ENCODE results near the gene TMEM207. TPM values are rescaled to one million over a fixed set of nuclear protein-coding genes. Genes with fewer than 3 reads are reported as not detected.

The TMEM207 gene
- polyA plus RNA-seq, 4 donors, result 1.6 TPM; not detected in 3

DNA sequence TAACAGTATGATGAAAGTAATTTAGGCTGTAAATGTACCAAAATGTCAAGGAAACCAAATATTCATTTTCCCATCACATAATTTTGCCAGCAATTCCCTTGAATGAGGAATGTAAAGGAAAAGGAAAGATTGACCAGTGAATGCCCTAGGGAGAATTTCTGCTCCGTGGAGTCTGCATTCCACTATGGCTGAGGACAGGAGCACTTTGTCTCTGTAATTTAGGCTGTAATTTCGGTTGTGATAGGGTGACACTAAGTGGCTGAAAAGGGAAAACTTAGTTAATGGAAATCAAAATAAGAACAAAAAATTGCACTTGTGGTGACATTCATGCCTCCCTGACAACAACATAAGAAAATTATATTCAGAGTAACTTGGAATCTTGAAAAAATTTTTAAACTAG is 8.3 kb upstream of the TMEM207 start:
- Histone ChIP-seq H3K4me1 (ENCODE audit: control insufficient read depth in 3 of 3, insufficient read depth in 2 of 3, low read depth in 1 of 3, low read length in 2 of 3) (peaks cover 0 to 5% (median 0%) of the 10 kb centered on the region in 3 donors), H3K27me3 (ENCODE audit: control insufficient read depth in 3 of 3, insufficient read depth in 3 of 3, low read length in 3 of 3) (no peaks in the 10 kb centered on the region), H3K4me3 (ENCODE audit: low read depth in 1 of 3, low read length in 3 of 3) (no peak overlapping the region), H3K36me3 (ENCODE audit: control insufficient read depth in 3 of 3, insufficient read depth in 2 of 3, low read depth in 1 of 3, low read length in 3 of 3) (no peaks in the 10 kb centered on the region), H3K9me3 (ENCODE audit: control insufficient read depth in 2 of 2, insufficient read depth in 1 of 2, low read depth in 1 of 2, low read length in 1 of 2) (no peaks in the 10 kb centered on the region), H3K27ac (ENCODE audit: low read depth in 1 of 3, low read length in 2 of 3) (no peak overlapping the region)
- 7 to 34% (median 28%) methylated on average over 2 of the region's 2 CpGs for WGBS, 3 donors
- DNase-seq (no peak), FAIRE-seq (no peak)

DNA sequence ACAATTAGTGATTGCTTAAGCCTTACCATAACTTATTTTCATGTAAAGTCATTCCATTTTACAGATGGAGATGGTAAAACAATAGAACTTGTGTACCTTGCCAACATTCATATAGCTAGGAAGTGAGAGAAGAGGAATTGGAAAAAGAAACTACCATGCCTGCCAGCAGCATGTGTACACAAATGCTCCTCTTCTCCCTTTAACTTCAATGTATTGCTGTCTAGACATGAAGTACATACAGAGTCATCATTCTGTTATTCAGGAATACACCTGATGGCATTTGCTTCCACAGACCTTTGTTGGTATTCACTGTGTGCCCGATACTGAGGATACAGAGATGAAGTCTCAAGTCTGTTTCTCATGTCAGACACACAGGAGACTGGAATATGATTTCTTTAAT is 7.1 kb upstream of the TMEM207 start:
- H3K27me3 ChIP-seq (ENCODE audit: control insufficient read depth in 3 of 3, insufficient read depth in 3 of 3, low read length in 3 of 3), result no peaks in the 10 kb centered on the region
- H3K27ac ChIP-seq (ENCODE audit: low read depth in 1 of 3, low read length in 2 of 3), result no peak overlapping the region
- peak in 1 of 2 donors; percentile 9 for DNase-seq
- no peaks in the 10 kb centered on the region for H3K36me3 ChIP-seq (ENCODE audit: control insufficient read depth in 3 of 3, insufficient read depth in 2 of 3, low read depth in 1 of 3, low read length in 3 of 3)
- FAIRE-seq, result no peak
- H3K4me3 ChIP-seq (ENCODE audit: low read depth in 1 of 3, low read length in 3 of 3), result no peak overlapping the region
- H3K4me1 ChIP-seq (ENCODE audit: control insufficient read depth in 3 of 3, insufficient read depth in 2 of 3, low read depth in 1 of 3, low read length in 2 of 3), result peaks cover 0 to 5% (median 0%) of the 10 kb centered on the region in 3 donors
- 84 to 97% (median 91%) methylated on average over 1 of the region's 1 CpG for WGBS, 3 donors
- H3K9me3 ChIP-seq (ENCODE audit: control insufficient read depth in 2 of 2, insufficient read depth in 1 of 2, low read depth in 1 of 2, low read length in 1 of 2), result no peaks in the 10 kb centered on the region

DNA sequence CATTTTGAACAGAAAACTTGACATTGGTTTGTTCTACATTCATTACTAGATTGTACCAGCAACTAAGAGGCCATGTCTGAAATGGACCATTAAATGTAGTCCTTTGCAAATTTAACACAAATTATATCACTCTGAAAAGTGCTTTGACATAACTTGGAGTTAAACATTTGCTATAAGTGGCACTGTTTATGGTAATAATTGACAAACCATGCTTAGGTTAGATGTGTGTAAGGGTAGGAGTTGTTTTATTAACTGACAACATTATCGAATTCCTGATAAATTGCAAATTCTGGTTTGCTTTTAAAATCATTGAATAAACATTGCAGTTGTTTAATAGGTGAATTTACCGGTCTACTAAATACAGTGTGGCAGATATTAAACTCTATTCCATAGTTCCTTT is 6.1 kb upstream of the TMEM207 start:
- WGBS, 3 donors, result 34 to 69% (median 44%) methylated on average over 2 of the region's 2 CpGs

DNA sequence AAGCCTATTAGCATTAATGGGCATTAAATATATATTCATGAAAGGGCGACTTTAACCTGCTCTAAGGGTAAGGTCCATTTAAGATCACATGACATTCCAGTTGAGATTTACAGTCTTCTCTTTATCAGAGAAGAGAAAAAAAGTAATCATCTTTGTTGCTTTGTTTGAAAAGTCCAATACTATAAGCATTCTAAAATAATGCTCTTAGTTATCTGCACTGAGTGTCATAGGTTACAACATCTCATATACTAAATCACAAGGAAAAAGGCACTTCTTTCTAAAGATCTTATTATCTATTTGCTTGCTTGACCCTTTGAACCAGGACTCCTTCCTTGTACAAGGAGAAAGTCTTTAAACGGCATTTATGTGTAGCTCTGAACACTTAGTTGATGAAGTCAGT is 1.4 kb downstream of the TMEM207 start:
- WGBS, 3 donors, result 17 to 51% (median 40%) methylated on average over 2 of the region's 2 CpGs
- peak overlapping the region in 1 of 3 donors; percentile 34 for H3K27ac ChIP-seq (ENCODE audit: low read depth in 1 of 3, low read length in 2 of 3)
- H3K4me3 ChIP-seq (ENCODE audit: low read depth in 1 of 3, low read length in 3 of 3), result no peak overlapping the region
- H3K27me3 ChIP-seq (ENCODE audit: control insufficient read depth in 3 of 3, insufficient read depth in 3 of 3, low read length in 3 of 3), result no peaks in the 10 kb centered on the region
- FAIRE-seq, result no peak
- DNase-seq, result peak; percentile 3 to 71
- H3K9me3 ChIP-seq (ENCODE audit: control insufficient read depth in 2 of 2, insufficient read depth in 1 of 2, low read depth in 1 of 2, low read length in 1 of 2), result no peaks in the 10 kb centered on the region
- H3K36me3 ChIP-seq (ENCODE audit: control insufficient read depth in 3 of 3, insufficient read depth in 2 of 3, low read depth in 1 of 3, low read length in 3 of 3), result no peaks in the 10 kb centered on the region
- peaks cover 0 to 30% (median 0%) of the 10 kb centered on the region in 3 donors for H3K4me1 ChIP-seq (ENCODE audit: control insufficient read depth in 3 of 3, insufficient read depth in 2 of 3, low read depth in 1 of 3, low read length in 2 of 3)

More for the DNA sequence above, 6.1 kb upstream of the TMEM207 start:
- no peaks in the 10 kb centered on the region for H3K36me3 ChIP-seq (ENCODE audit: control insufficient read depth in 3 of 3, insufficient read depth in 2 of 3, low read depth in 1 of 3, low read length in 3 of 3)
- peaks cover 0 to 5% (median 0%) of the 10 kb centered on the region in 3 donors for H3K4me1 ChIP-seq (ENCODE audit: control insufficient read depth in 3 of 3, insufficient read depth in 2 of 3, low read depth in 1 of 3, low read length in 2 of 3)
- DNase-seq, result peak in 1 of 2 donors; percentile 40
- H3K27ac ChIP-seq (ENCODE audit: low read depth in 1 of 3, low read length in 2 of 3), result peak overlapping the region in 1 of 3 donors; percentile 43
- H3K4me3 ChIP-seq (ENCODE audit: low read depth in 1 of 3, low read length in 3 of 3), result no peak overlapping the region
- no peak for FAIRE-seq
- no peaks in the 10 kb centered on the region for H3K9me3 ChIP-seq (ENCODE audit: control insufficient read depth in 2 of 2, insufficient read depth in 1 of 2, low read depth in 1 of 2, low read length in 1 of 2)
- H3K27me3 ChIP-seq (ENCODE audit: control insufficient read depth in 3 of 3, insufficient read depth in 3 of 3, low read length in 3 of 3), result no peaks in the 10 kb centered on the region

DNA sequence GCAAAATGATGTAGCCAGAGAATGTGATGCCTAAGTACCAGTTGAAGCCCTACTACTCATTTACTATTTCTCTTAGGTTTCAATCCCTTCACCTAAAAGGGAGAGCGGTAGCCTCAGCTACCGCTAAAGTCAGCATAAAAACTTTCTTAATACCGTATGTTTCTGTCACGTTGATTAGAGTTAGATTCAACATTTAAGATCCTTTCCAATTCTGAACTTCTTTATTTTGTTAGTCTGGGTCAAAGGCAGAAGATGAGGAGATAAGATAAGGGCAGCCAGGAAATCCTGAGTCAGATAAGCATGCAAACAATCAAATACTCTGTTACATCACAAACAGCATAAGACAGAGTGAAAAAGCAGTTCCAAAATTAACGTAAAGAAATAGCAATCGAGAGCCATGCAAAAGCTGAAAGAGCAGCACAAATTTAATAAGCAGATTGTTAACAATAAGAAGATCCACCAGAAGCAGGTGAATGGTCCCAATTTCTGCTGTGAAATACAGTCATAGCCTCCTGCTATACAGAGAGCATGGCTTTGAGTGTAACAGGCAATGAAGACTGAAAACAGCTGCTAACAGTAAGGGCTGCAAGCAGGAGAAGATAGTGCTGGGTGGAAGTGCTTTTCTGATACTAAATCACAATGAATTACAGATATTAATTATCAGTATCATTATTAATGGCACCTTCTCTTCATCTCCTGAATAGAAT is 3.0 kb downstream of the TMEM207 start:
- Histone ChIP-seq H3K4me3 (ENCODE audit: low read depth in 1 of 3, low read length in 3 of 3) (no peak overlapping the region), H3K27me3 (ENCODE audit: control insufficient read depth in 3 of 3, insufficient read depth in 3 of 3, low read length in 3 of 3) (no peaks in the 10 kb centered on the region), H3K27ac (ENCODE audit: low read depth in 1 of 3, low read length in 2 of 3) (no peak overlapping the region), H3K9me3 (ENCODE audit: control insufficient read depth in 2 of 2, insufficient read depth in 1 of 2, low read depth in 1 of 2, low read length in 1 of 2) (no peaks in the 10 kb centered on the region), H3K4me1 (ENCODE audit: control insufficient read depth in 3 of 3, insufficient read depth in 2 of 3, low read depth in 1 of 3, low read length in 2 of 3) (peaks cover 0 to 30% (median 0%) of the 10 kb centered on the region in 3 donors), H3K36me3 (ENCODE audit: control insufficient read depth in 3 of 3, insufficient read depth in 2 of 3, low read depth in 1 of 3, low read length in 3 of 3) (no peaks in the 10 kb centered on the region)
- 47 to 65% (median 63%) methylated on average over 6 of the region's 6 CpGs for WGBS, 3 donors
- no peak for FAIRE-seq
- peak in 1 of 2 donors; percentile 18 for DNase-seq

DNA sequence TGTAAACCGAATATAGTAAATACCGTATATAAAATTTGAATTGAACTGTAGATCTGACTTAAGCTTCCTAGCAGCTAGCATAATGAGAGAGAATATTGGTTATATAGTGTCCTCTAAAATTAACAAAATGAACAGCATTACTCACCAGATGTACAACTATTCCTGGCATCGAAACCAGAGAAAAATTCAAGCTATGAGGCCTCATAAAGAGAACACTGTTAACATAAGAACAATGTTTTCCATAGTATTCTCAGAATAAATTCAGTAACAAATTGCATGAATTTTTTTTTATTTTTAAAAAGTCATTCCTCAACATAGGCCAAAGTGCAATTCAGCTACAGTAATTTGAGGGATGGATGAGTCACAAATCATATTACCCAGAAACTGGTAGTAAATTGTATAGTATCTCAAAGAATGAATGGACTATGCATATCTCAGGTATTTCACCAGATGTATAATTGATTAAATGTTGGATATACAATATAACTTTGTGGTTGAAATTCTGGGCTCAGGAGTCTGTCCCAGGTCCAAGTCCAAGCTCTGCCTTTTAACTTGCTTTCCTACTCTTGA is 5.0 kb downstream of the TMEM207 start:
- H3K4me1 ChIP-seq (ENCODE audit: control insufficient read depth in 3 of 3, insufficient read depth in 2 of 3, low read depth in 1 of 3, low read length in 2 of 3), result peaks cover 0 to 30% (median 0%) of the 10 kb centered on the region in 3 donors
- no peaks in the 10 kb centered on the region for H3K27me3 ChIP-seq (ENCODE audit: control insufficient read depth in 3 of 3, insufficient read depth in 3 of 3, low read length in 3 of 3)
- peak overlapping the region in 1 of 3 donors; percentile 40 for H3K27ac ChIP-seq (ENCODE audit: low read depth in 1 of 3, low read length in 2 of 3)
- no peaks in the 10 kb centered on the region for H3K9me3 ChIP-seq (ENCODE audit: control insufficient read depth in 2 of 2, insufficient read depth in 1 of 2, low read depth in 1 of 2, low read length in 1 of 2)
- no peak overlapping the region for H3K4me3 ChIP-seq (ENCODE audit: low read depth in 1 of 3, low read length in 3 of 3)
- no peaks in the 10 kb centered on the region for H3K36me3 ChIP-seq (ENCODE audit: control insufficient read depth in 3 of 3, insufficient read depth in 2 of 3, low read depth in 1 of 3, low read length in 3 of 3)
- 90 to 94% (median 92%) methylated on average over 3 of the region's 3 CpGs for WGBS, 3 donors
- FAIRE-seq (no peak), DNase-seq (peak in 1 of 2 donors; percentile 45)

DNA sequence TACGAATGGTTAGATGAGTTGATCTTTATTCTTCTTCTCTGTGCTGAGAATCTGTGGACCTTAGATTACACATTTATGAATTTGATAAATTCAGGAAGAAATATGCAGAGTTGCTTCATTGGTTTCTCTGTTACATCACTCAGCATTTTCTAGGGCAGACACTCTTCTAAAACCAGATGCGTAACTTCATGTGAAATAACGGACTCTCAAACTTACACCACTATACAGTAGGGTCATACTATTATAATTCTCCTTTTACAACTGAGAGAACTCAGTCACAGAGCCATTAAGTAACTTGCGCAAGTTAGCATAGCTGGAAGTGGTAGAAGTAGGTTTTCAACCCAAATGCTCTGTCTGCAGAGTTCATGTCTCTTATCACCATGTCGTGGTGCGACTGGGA is 5.7 kb downstream of the TMEM207 start:
- Histone ChIP-seq H3K27me3 (ENCODE audit: control insufficient read depth in 3 of 3, insufficient read depth in 3 of 3, low read length in 3 of 3) (no peaks in the 10 kb centered on the region), H3K27ac (ENCODE audit: low read depth in 1 of 3, low read length in 2 of 3) (peak overlapping the region in 1 of 3 donors; percentile 40), H3K4me3 (ENCODE audit: low read depth in 1 of 3, low read length in 3 of 3) (no peak overlapping the region), H3K4me1 (ENCODE audit: control insufficient read depth in 3 of 3, insufficient read depth in 2 of 3, low read depth in 1 of 3, low read length in 2 of 3) (peaks cover 0 to 30% (median 0%) of the 10 kb centered on the region in 3 donors), H3K9me3 (ENCODE audit: control insufficient read depth in 2 of 2, insufficient read depth in 1 of 2, low read depth in 1 of 2, low read length in 1 of 2) (no peaks in the 10 kb centered on the region), H3K36me3 (ENCODE audit: control insufficient read depth in 3 of 3, insufficient read depth in 2 of 3, low read depth in 1 of 3, low read length in 3 of 3) (no peaks in the 10 kb centered on the region)
- 79 to 89% (median 88%) methylated on average over 6 of the region's 6 CpGs for WGBS, 3 donors
- DNase-seq (peak in 1 of 2 donors; percentile 30), FAIRE-seq (no peak)

DNA sequence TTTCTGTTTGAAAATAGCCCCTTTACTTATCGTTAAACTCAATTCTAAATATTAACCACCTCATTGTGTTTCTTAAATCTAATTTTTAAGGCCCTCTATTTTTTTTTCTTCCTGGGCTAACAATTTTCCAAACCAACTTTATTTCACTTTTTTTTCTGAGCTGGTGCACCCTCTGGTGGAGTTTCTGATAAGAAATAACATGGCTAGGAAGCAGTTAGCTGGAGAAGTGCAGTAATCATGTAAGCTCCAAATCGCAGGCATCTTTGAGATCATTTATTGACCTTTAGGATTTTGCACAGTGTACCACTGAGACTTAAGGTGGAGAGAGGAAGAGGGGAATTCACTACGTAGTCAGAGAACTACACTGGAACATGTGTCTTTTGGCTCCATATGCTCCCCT is 6.4 kb downstream of the TMEM207 start:
- FAIRE-seq, result no peak
- Histone ChIP-seq H3K27me3 (ENCODE audit: control insufficient read depth in 3 of 3, insufficient read depth in 3 of 3, low read length in 3 of 3) (no peaks in the 10 kb centered on the region), H3K9me3 (ENCODE audit: control insufficient read depth in 2 of 2, insufficient read depth in 1 of 2, low read depth in 1 of 2, low read length in 1 of 2) (no peaks in the 10 kb centered on the region), H3K4me1 (ENCODE audit: control insufficient read depth in 3 of 3, insufficient read depth in 2 of 3, low read depth in 1 of 3, low read length in 2 of 3) (peaks cover 0 to 23% (median 0%) of the 10 kb centered on the region in 3 donors), H3K4me3 (ENCODE audit: low read depth in 1 of 3, low read length in 3 of 3) (no peak overlapping the region), H3K27ac (ENCODE audit: low read depth in 1 of 3, low read length in 2 of 3) (no peak overlapping the region), H3K36me3 (ENCODE audit: control insufficient read depth in 3 of 3, insufficient read depth in 2 of 3, low read depth in 1 of 3, low read length in 3 of 3) (no peaks in the 10 kb centered on the region)
- DNase-seq, result no peak
- WGBS, 3 donors, result 72 to 77% (median 74%) methylated on average over 3 of the region's 3 CpGs
